ENCODE measurements around the gene KLHL9.

DNA sequence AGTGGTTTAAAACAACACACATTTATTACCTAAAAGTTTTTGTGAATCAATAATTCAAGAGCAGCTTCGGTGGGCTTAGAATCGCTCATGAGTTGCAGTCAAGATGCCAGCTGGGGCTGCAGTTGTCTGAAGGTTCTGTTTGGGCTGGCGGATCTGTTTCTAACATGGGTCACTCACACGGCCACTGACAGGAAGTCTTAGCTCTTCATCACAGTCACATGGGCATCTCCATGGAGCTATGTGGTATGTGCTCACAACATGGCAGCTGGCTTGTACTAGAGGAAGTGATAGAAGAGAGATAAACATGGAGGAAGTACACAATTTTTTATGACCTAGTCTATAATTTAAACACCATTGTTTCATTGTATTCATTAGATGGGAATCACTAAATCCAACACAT lies 11.2 kb downstream of the KLHL9 start:
- TF ChIP-seq CTCF (conservative IDR thresholded peaks at IDR 0.05; ENCODE audit: low read length): no peak
- TF ChIP-seq EZH2phosphoT487 (IDR thresholded peaks at IDR 0.05; ENCODE audit: borderline replicate concordance, low read depth, low read length): no peak

Data from OCI-LY7 (cell line).